HG03135 (cell line): ENCODE data around the gene KLHL22.
"Not testable (repeated sequence)": the region's sequence is repeated elsewhere in the genome, so short reads cannot be mapped to it uniquely, and the experiment has no call there.

Source experiments
- ATAC-seq: cut with Tn5 transposase; IDR thresholded peaks from one replicate; pipeline ENCODE4 v1.9.1; 2021; ENCODE audit warnings: mild to moderate bottlenecking, moderate library complexity; ENCODE audit not compliant: unreplicated experiment

Gene KLHL22

GRCh38 chr22:20404881-20405280, 90.7 kb downstream of the KLHL22 start:
- no peak for ATAC-seq

GRCh38 chr22:20403779-20404140, 91.8 kb downstream of the KLHL22 start:
- ATAC-seq, result no peak

GRCh38 chr22:20402960-20403778, 92.4 kb downstream of the KLHL22 start:
- ATAC-seq, result no peak

GRCh38 chr22:20401376-20402014, 94.1 kb downstream of the KLHL22 start:
- no peak for ATAC-seq

- no peak for ATAC-seq
Measured at GRCh38 chr22:20400606-20401375, 94.8 kb downstream of the KLHL22 start.

GRCh38 chr22:20399866-20400605, 95.6 kb downstream of the KLHL22 start:
- no peak for ATAC-seq

GRCh38 chr22:20398420-20398819, 97.2 kb downstream of the KLHL22 start:
- ATAC-seq, result no peak

- no peak for ATAC-seq
Measured at GRCh38 chr22:20397498-20397897, 98.1 kb downstream of the KLHL22 start.

GRCh38 chr22:20396639-20397038, 99.0 kb downstream of the KLHL22 start:
- ATAC-seq, result no peak

GRCh38 chr22:20395907-20396287, 99.7 kb downstream of the KLHL22 start:
- ATAC-seq, result no peak

- no peak for ATAC-seq
Measured at GRCh38 chr22:20395181-20395906, 100.3 kb downstream of the KLHL22 start.

- peak; percentile 80 for ATAC-seq
Measured at GRCh38 chr22:20393705-20394476, 101.7 kb downstream of the KLHL22 start, which contains the start of gene ZNF74. Gene ZNF74, plus strand, starts transcription at chr22:20394151. Its CDS starts 478 bp downstream, at chr22:20394629.

GRCh38 chr22:20392983-20393704, 102.5 kb downstream of the KLHL22 start:
- no peak for ATAC-seq

- not testable (repeated sequence) for ATAC-seq
Measured at GRCh38 chr22:20392365-20392881, 103.2 kb downstream of the KLHL22 start.
